GM23338 (cell line): ENCODE results near the gene C16orf90. TPM values are rescaled to one million over a fixed set of nuclear protein-coding genes. Genes with fewer than 3 reads are reported as not detected.
A peak's percentile ranks its signal among the peaks of the same experiment; 100 is the strongest.
"Not testable (repeated sequence)": the region's sequence is repeated elsewhere in the genome, so short reads cannot be mapped to it uniquely, and the experiment has no call there.

Experiments used
- ATAC-seq: fragments of 200-7000 bp; cut with Tn5 transposase; 3 replicates; pipeline ENCODE4 v1.9.1; 2020
- DNase-seq: peaks from one replicate; pipeline ENCODE4 v3.0.0-alpha.2; 2015; ENCODE audit warnings: low spot score
- H2AFZ ChIP-seq: fragments of 200-600 bp; sonication (generic); 2 replicates; pipeline ENCODE4 v1.8.0; 2016; ENCODE audit warnings: antibody characterized with exemption, mild to moderate bottlenecking, moderate library complexity
- H3F3A ChIP-seq: fragments of 200-600 bp; sonication (generic); replicated peaks from 2 replicates; pipeline ENCODE4 v1.8.0; 2017; ENCODE audit warnings: antibody characterized with exemption, mixed run types, low read depth
- H3K27ac ChIP-seq: fragments of 200-600 bp; sonication (generic); 2 replicates; pipeline ENCODE4 v1.6.1; 2016; ENCODE audit warnings: low read depth
- H3K27me3 ChIP-seq: fragments of 200-600 bp; sonication (generic); 2 replicates; pipeline ENCODE4 v1.8.0; 2016; ENCODE audit warnings: mild to moderate bottlenecking, mixed run types, moderate library complexity; ENCODE audit not compliant: insufficient read depth
- H3K36me3 ChIP-seq: fragments of 200-600 bp; sonication (generic); 2 replicates; pipeline ENCODE4 v1.8.0; 2016; ENCODE audit warnings: mild to moderate bottlenecking; ENCODE audit not compliant: insufficient read depth
- H3K4me1 ChIP-seq: fragments of 200-600 bp; sonication (generic); 2 replicates; pipeline ENCODE4 v1.8.0; 2016; ENCODE audit warnings: mild to moderate bottlenecking, moderate library complexity; ENCODE audit not compliant: insufficient read depth
- H3K4me2 ChIP-seq: fragments of 200-600 bp; sonication (generic); 2 replicates; pipeline ENCODE4 v1.7.1; 2017; ENCODE audit warnings: mixed run types
- H3K4me3 ChIP-seq: fragments of 200-600 bp; sonication (generic); 2 replicates; pipeline ENCODE4 v1.6.1; 2016; ENCODE audit warnings: mixed run types
- H3K79me2 ChIP-seq: fragments of 200-600 bp; sonication (generic); replicated peaks from 2 replicates; pipeline ENCODE4 v1.8.0; 2017; ENCODE audit warnings: mild to moderate bottlenecking; ENCODE audit not compliant: insufficient read depth
- H3K9me2 ChIP-seq: fragments of 200-600 bp; sonication (generic); 2 replicates; pipeline ENCODE4 v1.8.0; 2017; ENCODE audit not compliant: insufficient read depth
- H4K20me1 ChIP-seq: fragments of 200-600 bp; sonication (generic); replicated peaks from 2 replicates; pipeline ENCODE4 v1.8.0; 2017; ENCODE audit warnings: mild to moderate bottlenecking; ENCODE audit not compliant: insufficient read depth
- H3K27ac Mint-ChIP-seq: 2 replicates; pipeline ENCODE4 v1.8.0; 2020; ENCODE audit warnings: inconsistent platforms, mild to moderate bottlenecking, moderate library complexity, mixed read lengths
- H3K27me3 Mint-ChIP-seq: 3 replicates; pipeline ENCODE4 v1.8.0; 2022; ENCODE audit warnings: low read depth, mild to moderate bottlenecking, moderate library complexity, mixed read lengths, inconsistent platforms; ENCODE audit not compliant: insufficient read depth, poor library complexity
- H3K36me3 Mint-ChIP-seq: 3 replicates; pipeline ENCODE4 v1.8.0; 2021; ENCODE audit warnings: low read depth, mild to moderate bottlenecking, inconsistent platforms, moderate library complexity, mixed read lengths
- H3K4me1 Mint-ChIP-seq: 3 replicates; pipeline ENCODE4 v1.8.0; 2020; ENCODE audit warnings: mild to moderate bottlenecking, inconsistent platforms, mixed read lengths
- H3K4me3 Mint-ChIP-seq: 3 replicates; pipeline ENCODE4 v1.8.0; 2021; ENCODE audit warnings: moderate library complexity, mild to moderate bottlenecking, inconsistent platforms, mixed read lengths
- H3K9me3 Mint-ChIP-seq: 3 replicates; pipeline ENCODE4 v1.8.0; 2020; ENCODE audit warnings: moderate library complexity, mild to moderate bottlenecking, inconsistent platforms, mixed read lengths
- CREB1 ChIP-seq: fragments of 250-450 bp; sonication (Bioruptor Pico); IDR thresholded peaks from 2 replicates; pipeline ENCODE4 v1.5.0; 2020; ENCODE audit warnings: low read depth, mild to moderate bottlenecking, moderate library complexity
- EZH2 ChIP-seq: fragments of 200-600 bp; sonication (generic); IDR thresholded peaks from one replicate; pipeline ENCODE4 v1.8.0; 2017; ENCODE audit warnings: antibody characterized with exemption, mild to moderate bottlenecking, low read depth; ENCODE audit not compliant: unreplicated experiment
- EZH2phosphoT487 ChIP-seq: fragments of 200-600 bp; sonication (generic); IDR thresholded peaks from one replicate; pipeline ENCODE4 v1.8.1; 2018; ENCODE audit warnings: antibody characterized with exemption; ENCODE audit not compliant: unreplicated experiment
- JUNB ChIP-seq: IDR thresholded peaks from one replicate; pipeline ENCODE4 v1.6.1; 2016; ENCODE audit warnings: antibody characterized with exemption; ENCODE audit not compliant: unreplicated experiment
- NANOG ChIP-seq: IDR thresholded peaks from 2 replicates; pipeline ENCODE4 v1.6.1; 2016; ENCODE audit warnings: antibody characterized with exemption, borderline replicate concordance
- POLR2AphosphoS5 ChIP-seq: IDR thresholded peaks from 2 replicates; pipeline ENCODE4 v1.6.1; 2016; ENCODE audit warnings: antibody characterized with exemption, low read depth
- STAT1 ChIP-seq: IDR thresholded peaks from one replicate; pipeline ENCODE4 v1.6.1; 2016; ENCODE audit warnings: antibody characterized with exemption; ENCODE audit not compliant: unreplicated experiment
- ZNF331 ChIP-seq: fragments of 250-450 bp; sonication (Bioruptor Pico); IDR thresholded peaks from 2 replicates; pipeline ENCODE4 v1.5.0; 2020; ENCODE audit warnings: low read depth, mild to moderate bottlenecking, moderate library complexity
- polyA plus RNA-seq: library from polyadenylated mRNA; unstranded; fragments of >200 nt; fragmentation: Nextera tagmentation; extraction: Ambion mirVana; gene quantifications from 2 replicates; pipeline ENCODE4 v1.2.1, GENCODE V29; 2016
- total RNA-seq: library from RNA; depleted of rRNA; stranded (reverse); fragments of >200 nt; shearing (Covaris generic); gene quantifications from 2 replicates; pipeline ENCODE4 v1.2.3, GENCODE V29; 2014
- TF ChIP-seq, protein P1 (sequence below): fragments of 250-450 bp; sonication (Bioruptor Pico); IDR thresholded peaks from 2 replicates; pipeline ENCODE4 v1.5.0; 2020; ENCODE audit warnings: mild to moderate bottlenecking, moderate library complexity
- TF ChIP-seq, protein P2 (sequence below), 2 experiments: fragments of 200-600 bp in 1 of 2; sonication (generic) in 1 of 2; conservative IDR thresholded peaks; 2 replicates each; pipeline versions ENCODE4 v1.5.1 to v1.6.1; 2016 to 2017; ENCODE audit warnings: antibody characterized with exemption in 2 of 2, low read depth in 2 of 2, mild to moderate bottlenecking in 2 of 2, moderate library complexity in 1 of 2

The C16orf90 gene
- total and polyA plus RNA-seq, 2 experiments from 2014 or later: not detected

GRCh38 chr16:3528406-3528805 is 33.1 kb upstream of the C16orf90 start (continued):
- TF ChIP-seq, protein P1, sequence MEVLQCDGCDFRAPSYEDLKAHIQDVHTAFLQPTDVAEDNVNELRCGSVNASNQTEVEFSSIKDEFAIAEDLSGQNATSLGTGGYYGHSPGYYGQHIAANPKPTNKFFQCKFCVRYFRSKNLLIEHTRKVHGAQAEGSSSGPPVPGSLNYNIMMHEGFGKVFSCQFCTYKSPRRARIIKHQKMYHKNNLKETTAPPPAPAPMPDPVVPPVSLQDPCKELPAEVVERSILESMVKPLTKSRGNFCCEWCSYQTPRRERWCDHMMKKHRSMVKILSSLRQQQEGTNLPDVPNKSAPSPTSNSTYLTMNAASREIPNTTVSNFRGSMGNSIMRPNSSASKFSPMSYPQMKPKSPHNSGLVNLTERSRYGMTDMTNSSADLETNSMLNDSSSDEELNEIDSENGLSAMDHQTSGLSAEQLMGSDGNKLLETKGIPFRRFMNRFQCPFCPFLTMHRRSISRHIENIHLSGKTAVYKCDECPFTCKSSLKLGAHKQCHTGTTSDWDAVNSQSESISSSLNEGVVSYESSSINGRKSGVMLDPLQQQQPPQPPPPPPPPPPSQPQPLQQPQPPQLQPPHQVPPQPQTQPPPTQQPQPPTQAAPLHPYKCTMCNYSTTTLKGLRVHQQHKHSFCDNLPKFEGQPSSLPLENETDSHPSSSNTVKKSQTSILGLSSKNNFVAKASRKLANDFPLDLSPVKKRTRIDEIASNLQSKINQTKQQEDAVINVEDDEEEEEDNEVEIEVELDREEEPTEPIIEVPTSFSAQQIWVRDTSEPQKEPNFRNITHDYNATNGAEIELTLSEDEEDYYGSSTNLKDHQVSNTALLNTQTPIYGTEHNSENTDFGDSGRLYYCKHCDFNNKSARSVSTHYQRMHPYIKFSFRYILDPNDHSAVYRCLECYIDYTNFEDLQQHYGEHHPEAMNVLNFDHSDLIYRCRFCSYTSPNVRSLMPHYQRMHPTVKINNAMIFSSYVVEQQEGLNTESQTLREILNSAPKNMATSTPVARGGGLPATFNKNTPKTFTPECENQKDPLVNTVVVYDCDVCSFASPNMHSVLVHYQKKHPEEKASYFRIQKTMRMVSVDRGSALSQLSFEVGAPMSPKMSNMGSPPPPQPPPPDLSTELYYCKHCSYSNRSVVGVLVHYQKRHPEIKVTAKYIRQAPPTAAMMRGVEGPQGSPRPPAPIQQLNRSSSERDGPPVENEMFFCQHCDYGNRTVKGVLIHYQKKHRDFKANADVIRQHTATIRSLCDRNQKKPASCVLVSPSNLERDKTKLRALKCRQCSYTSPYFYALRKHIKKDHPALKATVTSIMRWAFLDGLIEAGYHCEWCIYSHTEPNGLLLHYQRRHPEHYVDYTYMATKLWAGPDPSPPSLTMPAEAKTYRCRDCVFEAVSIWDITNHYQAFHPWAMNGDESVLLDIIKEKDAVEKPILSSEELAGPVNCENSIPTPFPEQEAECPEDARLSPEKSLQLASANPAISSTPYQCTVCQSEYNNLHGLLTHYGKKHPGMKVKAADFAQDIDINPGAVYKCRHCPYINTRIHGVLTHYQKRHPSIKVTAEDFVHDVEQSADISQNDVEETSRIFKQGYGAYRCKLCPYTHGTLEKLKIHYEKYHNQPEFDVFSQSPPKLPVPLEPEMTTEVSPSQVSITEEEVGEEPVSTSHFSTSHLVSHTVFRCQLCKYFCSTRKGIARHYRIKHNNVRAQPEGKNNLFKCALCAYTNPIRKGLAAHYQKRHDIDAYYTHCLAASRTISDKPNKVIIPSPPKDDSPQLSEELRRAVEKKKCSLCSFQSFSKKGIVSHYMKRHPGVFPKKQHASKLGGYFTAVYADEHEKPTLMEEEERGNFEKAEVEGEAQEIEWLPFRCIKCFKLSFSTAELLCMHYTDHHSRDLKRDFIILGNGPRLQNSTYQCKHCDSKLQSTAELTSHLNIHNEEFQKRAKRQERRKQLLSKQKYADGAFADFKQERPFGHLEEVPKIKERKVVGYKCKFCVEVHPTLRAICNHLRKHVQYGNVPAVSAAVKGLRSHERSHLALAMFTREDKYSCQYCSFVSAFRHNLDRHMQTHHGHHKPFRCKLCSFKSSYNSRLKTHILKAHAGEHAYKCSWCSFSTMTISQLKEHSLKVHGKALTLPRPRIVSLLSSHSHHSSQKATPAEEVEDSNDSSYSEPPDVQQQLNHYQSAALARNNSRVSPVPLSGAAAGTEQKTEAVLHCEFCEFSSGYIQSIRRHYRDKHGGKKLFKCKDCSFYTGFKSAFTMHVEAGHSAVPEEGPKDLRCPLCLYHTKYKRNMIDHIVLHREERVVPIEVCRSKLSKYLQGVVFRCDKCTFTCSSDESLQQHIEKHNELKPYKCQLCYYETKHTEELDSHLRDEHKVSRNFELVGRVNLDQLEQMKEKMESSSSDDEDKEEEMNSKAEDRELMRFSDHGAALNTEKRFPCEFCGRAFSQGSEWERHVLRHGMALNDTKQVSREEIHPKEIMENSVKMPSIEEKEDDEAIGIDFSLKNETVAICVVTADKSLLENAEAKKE (CRISPR knock-in tag): no peak
- no peak for TF ChIP-seq CREB1 (CRISPR knock-in tag)
- no peak for TF ChIP-seq EZH2phosphoT487
- no peak for TF ChIP-seq EZH2
- no peak for TF ChIP-seq ZNF331 (CRISPR knock-in tag)
- no peak for TF ChIP-seq STAT1
- no peak for TF ChIP-seq NANOG
- no peak for TF ChIP-seq POLR2AphosphoS5
- no peak for TF ChIP-seq JUNB

GRCh38 chr16:3527216-3527829 is 32.0 kb upstream of the C16orf90 start:
- H3K36me3 Mint-ChIP-seq: peaks cover 51% of the 10 kb centered on the region
- peak; percentile 75 for DNase-seq
- H3K4me3 Mint-ChIP-seq: not testable (repeated sequence)

More at GRCh38 chr16:3527216-3527829, 32.0 kb upstream of the C16orf90 start:
- H3K36me3 ChIP-seq: peaks cover 12% of the 10 kb centered on the region; the same call in 1 of the 2 replicates
- not testable (repeated sequence) for H2AFZ ChIP-seq, H3K4me1 Mint-ChIP-seq, H3F3A ChIP-seq, H3K4me3 ChIP-seq, H4K20me1 ChIP-seq, ATAC-seq, H3K27ac Mint-ChIP-seq, H3K79me2 ChIP-seq, H3K27me3 Mint-ChIP-seq, H3K4me1 ChIP-seq, H3K4me2 ChIP-seq, H3K27ac ChIP-seq, H3K9me2 ChIP-seq, H3K27me3 ChIP-seq
- TF ChIP-seq, protein P2, sequence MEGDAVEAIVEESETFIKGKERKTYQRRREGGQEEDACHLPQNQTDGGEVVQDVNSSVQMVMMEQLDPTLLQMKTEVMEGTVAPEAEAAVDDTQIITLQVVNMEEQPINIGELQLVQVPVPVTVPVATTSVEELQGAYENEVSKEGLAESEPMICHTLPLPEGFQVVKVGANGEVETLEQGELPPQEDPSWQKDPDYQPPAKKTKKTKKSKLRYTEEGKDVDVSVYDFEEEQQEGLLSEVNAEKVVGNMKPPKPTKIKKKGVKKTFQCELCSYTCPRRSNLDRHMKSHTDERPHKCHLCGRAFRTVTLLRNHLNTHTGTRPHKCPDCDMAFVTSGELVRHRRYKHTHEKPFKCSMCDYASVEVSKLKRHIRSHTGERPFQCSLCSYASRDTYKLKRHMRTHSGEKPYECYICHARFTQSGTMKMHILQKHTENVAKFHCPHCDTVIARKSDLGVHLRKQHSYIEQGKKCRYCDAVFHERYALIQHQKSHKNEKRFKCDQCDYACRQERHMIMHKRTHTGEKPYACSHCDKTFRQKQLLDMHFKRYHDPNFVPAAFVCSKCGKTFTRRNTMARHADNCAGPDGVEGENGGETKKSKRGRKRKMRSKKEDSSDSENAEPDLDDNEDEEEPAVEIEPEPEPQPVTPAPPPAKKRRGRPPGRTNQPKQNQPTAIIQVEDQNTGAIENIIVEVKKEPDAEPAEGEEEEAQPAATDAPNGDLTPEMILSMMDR (conservative IDR thresholded peaks at IDR 0.05; ENCODE audit: low read depth in 2 of 2): peak; percentile 66 to 81
- H3K9me3 Mint-ChIP-seq: peaks cover 14% of the 10 kb centered on the region
